Colonic mucosa (tissue), 4 donors: ENCODE results near the gene IFFO2. TPM values are rescaled to one million over a fixed set of nuclear protein-coding genes. Genes with fewer than 3 reads are reported as not detected.

Experiments used
- DNase-seq: peaks from one replicate; pipeline ENCODE4 v3.0.0-alpha.2; 2020
- H3K27ac ChIP-seq: fragments of 200-600 bp; one replicate; pipeline ENCODE4 v1.8.0; 2021
- H3K27me3 ChIP-seq: fragments of 200-600 bp; one replicate; pipeline ENCODE4 v1.8.0; 2021
- H3K36me3 ChIP-seq: fragments of 200-600 bp; one replicate; pipeline ENCODE4 v1.8.0; 2021
- H3K4me1 ChIP-seq: fragments of 200-600 bp; one replicate; pipeline ENCODE4 v1.8.0; 2021; ENCODE audit warnings: mild to moderate bottlenecking
- H3K4me3 ChIP-seq: fragments of 200-600 bp; one replicate; pipeline ENCODE4 v1.8.0; 2021
- H3K9ac ChIP-seq, 2 donors: one replicate each; pipeline ENCODE4 v1.7.0; 2013; ENCODE audit warnings: control low read depth in 2 of 2, low read depth in 2 of 2, low read length in 2 of 2
- H3K9me3 ChIP-seq: fragments of 200-600 bp; one replicate; pipeline ENCODE4 v1.8.0; 2021
- CTCF ChIP-seq: fragments of 200-600 bp; IDR thresholded peaks from one replicate; pipeline ENCODE4 v1.8.0; 2022; ENCODE audit warnings: antibody characterized with exemption, mild to moderate bottlenecking
- intact Hi-C: fragments of 100-400 bp; cut with DNase I; formaldehyde crosslinking; loops from one replicate; pipeline ENCODE4 v1.14.1; 2022
- total RNA-seq, 2 donors: library from RNA; stranded (reverse); fragmentation: NEBNext Ultra II Directional in 1 of 2; extraction: Animal tissue kit (Norgen Biotek cat#: 25700) in 1 of 2; gene quantifications; one replicate each; pipeline ENCODE4 v1.2.1, GENCODE V29; 2021
- donor health status: healthy.
- donor health status: DM: no; HTN: no; CAD: no.
- donor health status: DM: no; HTN: no; CAD: no.

Gene IFFO2
- total RNA-seq, 2 donors from 2014 or later = 5.6 to 14.0 TPM

GRCh38 chr1:18869847-18870594 lies 86.5 kb downstream of the IFFO2 start:
- no peaks in the 10 kb centered on the region for H3K9me3 ChIP-seq
- no peaks in the 10 kb centered on the region for H3K36me3 ChIP-seq
- no peak for DNase-seq
- intact Hi-C loops = no loop called here
- no peak overlapping the region for H3K4me3 ChIP-seq
- no peak for TF ChIP-seq CTCF
- H3K27me3 ChIP-seq = no peaks in the 10 kb centered on the region
- no peak overlapping the region for H3K27ac ChIP-seq
- H3K9ac ChIP-seq = no peak overlapping the region
- H3K4me1 ChIP-seq = peaks cover 1% of the 10 kb centered on the region

- no peak for DNase-seq
Observed at GRCh38 chr1:18868801-18869424, 87.6 kb downstream of the IFFO2 start.

GRCh38 chr1:18868354-18868753 lies 88.1 kb downstream of the IFFO2 start:
- H3K27me3 ChIP-seq = no peaks in the 10 kb centered on the region
- no peak for DNase-seq
- no peaks in the 10 kb centered on the region for H3K9me3 ChIP-seq
- H3K4me1 ChIP-seq = no peaks in the 10 kb centered on the region
- TF ChIP-seq CTCF = no peak
- H3K27ac ChIP-seq = no peak overlapping the region
- intact Hi-C loops = no loop called here
- no peak overlapping the region for H3K4me3 ChIP-seq
- H3K36me3 ChIP-seq = no peaks in the 10 kb centered on the region
- H3K9ac ChIP-seq = no peak overlapping the region

More at GRCh38 chr1:18868801-18869424, 87.6 kb downstream of the IFFO2 start:
- Histone ChIP-seq H3K36me3 (no peaks in the 10 kb centered on the region), H3K4me1 (no peaks in the 10 kb centered on the region), H3K27ac (no peak overlapping the region), H3K27me3 (no peaks in the 10 kb centered on the region), H3K9me3 (no peaks in the 10 kb centered on the region), H3K4me3 (no peak overlapping the region), H3K9ac (no peak overlapping the region)
- intact Hi-C loops = no loop called here
- TF ChIP-seq CTCF = no peak

GRCh38 chr1:18866846-18867245 lies 89.6 kb downstream of the IFFO2 start:
- no peak for TF ChIP-seq CTCF
- H3K36me3 ChIP-seq = no peaks in the 10 kb centered on the region
- H3K9ac ChIP-seq = no peak overlapping the region
- H3K27ac ChIP-seq = no peak overlapping the region
- H3K4me3 ChIP-seq = no peak overlapping the region
- intact Hi-C loops = no loop called here
- DNase-seq = no peak
- no peaks in the 10 kb centered on the region for H3K4me1 ChIP-seq
- no peaks in the 10 kb centered on the region for H3K27me3 ChIP-seq
- no peaks in the 10 kb centered on the region for H3K9me3 ChIP-seq

GRCh38 chr1:18866314-18866713 lies 90.2 kb downstream of the IFFO2 start:
- no peak for DNase-seq
- H3K27me3 ChIP-seq = no peaks in the 10 kb centered on the region
- no peak overlapping the region for H3K9ac ChIP-seq
- no peak overlapping the region for H3K4me3 ChIP-seq
- no peak for TF ChIP-seq CTCF
- H3K9me3 ChIP-seq = no peaks in the 10 kb centered on the region
- intact Hi-C loops = no loop called here
- no peaks in the 10 kb centered on the region for H3K4me1 ChIP-seq
- no peak overlapping the region for H3K27ac ChIP-seq
- no peaks in the 10 kb centered on the region for H3K36me3 ChIP-seq
